Nephron (organoid): ENCODE measurements around the gene SYNGR4.

Experiments used
- H3K27ac Mint-ChIP-seq, 3 experiments: 2 replicates each; pipeline ENCODE4 v1.8.0; 2020; ENCODE audit warnings: mixed read lengths in 3 of 3, mild to moderate bottlenecking in 2 of 3, moderate library complexity in 1 of 3
- H3K27me3 Mint-ChIP-seq: 2 replicates; pipeline ENCODE4 v1.8.0; 2021; ENCODE audit warnings: low read depth, mild to moderate bottlenecking, moderate library complexity, mixed read lengths
- H3K36me3 Mint-ChIP-seq: 2 replicates; pipeline ENCODE4 v1.8.0; 2020; ENCODE audit warnings: low read depth, mixed read lengths
- H3K4me1 Mint-ChIP-seq: 2 replicates; pipeline ENCODE4 v1.8.0; 2020; ENCODE audit warnings: mixed read lengths
- H3K4me3 Mint-ChIP-seq, 3 experiments: 2 replicates each; pipeline ENCODE4 v1.8.0; 2020; ENCODE audit warnings: mild to moderate bottlenecking in 3 of 3, mixed read lengths in 3 of 3, moderate library complexity in 2 of 3
- H3K9me3 Mint-ChIP-seq: 2 replicates; pipeline ENCODE4 v1.8.0; 2020; ENCODE audit warnings: mixed read lengths
- CTCF ChIP-seq, 3 experiments: fragments of 200-600 bp; sonication (generic); IDR thresholded peaks; one replicate each; pipeline ENCODE4 v1.5.0; 2021; ENCODE audit warnings: antibody characterized with exemption in 3 of 3; ENCODE audit not compliant: unreplicated experiment in 3 of 3

Gene SYNGR4

GRCh38 chr19:48355365-48355954 lies 8.7 kb upstream of the SYNGR4 start:
- no peak overlapping the region for H3K4me3 Mint-ChIP-seq
- H3K36me3 Mint-ChIP-seq, result no peaks in the 10 kb centered on the region
- no peak for TF ChIP-seq CTCF (IDR thresholded peaks at IDR 0.05; ENCODE audit: unreplicated experiment in 3 of 3)
- peaks cover 4% of the 10 kb centered on the region for H3K27me3 Mint-ChIP-seq
- H3K9me3 Mint-ChIP-seq, result no peaks in the 10 kb centered on the region
- peak overlapping the region in 1 of 3 experiments; percentile 59 for H3K27ac Mint-ChIP-seq
- H3K4me1 Mint-ChIP-seq, result no peaks in the 10 kb centered on the region

GRCh38 chr19:48359123-48359522 lies 5.0 kb upstream of the SYNGR4 start:
- H3K4me3 Mint-ChIP-seq, result no peak overlapping the region
- H3K36me3 Mint-ChIP-seq, result no peaks in the 10 kb centered on the region
- TF ChIP-seq CTCF (IDR thresholded peaks at IDR 0.05; ENCODE audit: unreplicated experiment in 3 of 3), result no peak
- H3K9me3 Mint-ChIP-seq, result no peaks in the 10 kb centered on the region
- no peak overlapping the region for H3K27ac Mint-ChIP-seq
- H3K4me1 Mint-ChIP-seq, result no peaks in the 10 kb centered on the region
- no peaks in the 10 kb centered on the region for H3K27me3 Mint-ChIP-seq

GRCh38 chr19:48361912-48362311 lies 2.3 kb upstream of the SYNGR4 start:
- TF ChIP-seq CTCF (IDR thresholded peaks at IDR 0.05; ENCODE audit: unreplicated experiment in 3 of 3), result no peak
- H3K4me1 Mint-ChIP-seq, result no peaks in the 10 kb centered on the region
- no peaks in the 10 kb centered on the region for H3K27me3 Mint-ChIP-seq
- no peaks in the 10 kb centered on the region for H3K36me3 Mint-ChIP-seq
- peak overlapping the region in 1 of 3 experiments; percentile 17 for H3K27ac Mint-ChIP-seq
- H3K9me3 Mint-ChIP-seq, result no peaks in the 10 kb centered on the region
- H3K4me3 Mint-ChIP-seq, result peak overlapping the region; percentile 11 to 67 (median 49)

- H3K4me3 Mint-ChIP-seq, result peak overlapping the region; percentile 85 to 89 (median 86)
- no peaks in the 10 kb centered on the region for H3K36me3 Mint-ChIP-seq
- TF ChIP-seq CTCF (IDR thresholded peaks at IDR 0.05; ENCODE audit: unreplicated experiment in 3 of 3), result no peak
- no peaks in the 10 kb centered on the region for H3K9me3 Mint-ChIP-seq
- peak overlapping the region; percentile 90 to 98 (median 92) for H3K27ac Mint-ChIP-seq
- H3K27me3 Mint-ChIP-seq, result peaks cover 4% of the 10 kb centered on the region
- peaks cover 1% of the 10 kb centered on the region for H3K4me1 Mint-ChIP-seq
Observed at GRCh38 chr19:48362716-48363499, 1.3 kb upstream of the SYNGR4 start.

- no peaks in the 10 kb centered on the region for H3K9me3 Mint-ChIP-seq
- H3K36me3 Mint-ChIP-seq, result no peaks in the 10 kb centered on the region
- H3K4me1 Mint-ChIP-seq, result peaks cover 5% of the 10 kb centered on the region
- TF ChIP-seq CTCF (IDR thresholded peaks at IDR 0.05; ENCODE audit: unreplicated experiment in 3 of 3), result no peak
- peak overlapping the region; percentile 90 to 98 (median 92) for H3K27ac Mint-ChIP-seq
- H3K27me3 Mint-ChIP-seq, result peaks cover 4% of the 10 kb centered on the region
- peak overlapping the region; percentile 85 to 89 (median 86) for H3K4me3 Mint-ChIP-seq
Observed at GRCh38 chr19:48363500-48363809, 712 bp upstream of the SYNGR4 start.
